ENCODE data around the gene RASL11A. TPM values are rescaled to one million over a fixed set of nuclear protein-coding genes. Genes with fewer than 3 reads are reported as not detected.

RASL11A gene
- total RNA-seq, 1 experiment from 2014 or later: 2.7 TPM

GRCh38 chr13:27280009-27280656 is 9.5 kb downstream of the RASL11A start:
- Histone ChIP-seq H2AFZ (ENCODE audit: low read length) (no peak overlapping the region), H4K5ac (ENCODE audit: insufficient read length, low read depth, low read length) (no peak overlapping the region), H3K79me2 (ENCODE audit: insufficient read depth, low read length) (no peaks in the 10 kb centered on the region), H3K56ac (ENCODE audit: insufficient read length, low read depth, low read length) (no peak overlapping the region), H3K9me3 (ENCODE audit: control insufficient read depth, low read depth, low read length) (no peaks in the 10 kb centered on the region), H2AK5ac (ENCODE audit: insufficient read length, low read length) (no peak overlapping the region), H3K23ac (ENCODE audit: insufficient read length, low read depth, low read length) (no peak overlapping the region), H3K79me1 (ENCODE audit: insufficient read depth, low read depth, low read length, poor library complexity, severe bottlenecking) (no peaks in the 10 kb centered on the region), H2BK5ac (ENCODE audit: insufficient read length, low read length) (no peak overlapping the region), H3K9ac (ENCODE audit: extremely low read depth, insufficient read length, low read length) (no peak overlapping the region), H2BK120ac (ENCODE audit: low read depth, low read length, poor library complexity, severe bottlenecking) (no peak overlapping the region), H4K91ac (ENCODE audit: insufficient read length, low read depth, low read length) (no peak overlapping the region), H3T11ph (ENCODE audit: low read length) (no peak overlapping the region), H4K8ac (replicated peaks; ENCODE audit: insufficient read length, low read depth, low read length) (no peak overlapping the region), H3K27ac (ENCODE audit: insufficient read length, low read depth, low read length) (no peak overlapping the region), H4K20me1 (ENCODE audit: control insufficient read depth, insufficient read depth, insufficient read length) (no peaks in the 10 kb centered on the region), H2BK15ac (ENCODE audit: low read depth, low read length) (no peak overlapping the region), H3K23me2 (ENCODE audit: insufficient read length, low read depth, low read length, poor library complexity, severe bottlenecking) (no peaks in the 10 kb centered on the region), H3K27me3 (ENCODE audit: insufficient read depth, low read length) (no peaks in the 10 kb centered on the region), H3K18ac (ENCODE audit: insufficient read length, low read depth, low read length) (no peak overlapping the region), H3K4ac (ENCODE audit: low read depth, low read length) (no peak overlapping the region), H3K4me2 (ENCODE audit: insufficient read depth, insufficient read length, low read length) (no peak overlapping the region), H3K14ac (ENCODE audit: insufficient read depth, low read length) (no peak overlapping the region; the same call in 1 of the 2 replicates), H3K4me1 (ENCODE audit: insufficient read depth, low read length) (no peaks in the 10 kb centered on the region), H2BK12ac (ENCODE audit: insufficient read length, low read depth, low read length) (no peak overlapping the region), H2BK20ac (ENCODE audit: low read depth, low read length, poor library complexity, severe bottlenecking) (no peak overlapping the region)
- no peak overlapping the region; a peak in 1 of 7 replicates for H3K27ac Mint-ChIP-seq
- peak; percentile 22 for DNase-seq
- peaks cover 13% of the 10 kb centered on the region in 2 experiments; a peak in 3 of 4 replicates for H3K4me1 Mint-ChIP-seq
- H3K4me3 Mint-ChIP-seq: no peak overlapping the region
- TF ChIP-seq CTCF (conservative IDR thresholded peaks at IDR 0.05): no peak
- H3K27me3 Mint-ChIP-seq (ENCODE audit: low read depth): peaks cover 13% of the 10 kb centered on the region
- WGBS (ENCODE audit: extremely low coverage, insufficient read length, low lambda C conversion rate): no CpG with 5 or more reads among the region's 5 CpGs
- H3K9me3 Mint-ChIP-seq: no peaks in the 10 kb centered on the region
- H3K36me3 Mint-ChIP-seq (ENCODE audit: insufficient read depth in 1 of 3, low read depth in 3 of 3): no peaks in the 10 kb centered on the region

Measured in H9 (cell line).